Liver (tissue), 3 donors: Measurements from ENCODE around the gene TECR.

ENCODE experiments used
- CTCF ChIP-seq: fragments of 150-350 bp; IDR thresholded peaks from 2 replicates; pipeline ENCODE4 v1.5.1; 2017; ENCODE audit warnings: improper control_type of control experiment, low read depth, low read length; ENCODE audit not compliant: missing input control
- FOXA1 ChIP-seq: IDR thresholded peaks from 2 replicates; pipeline ENCODE4 v1.6.1; 2016; ENCODE audit warnings: antibody characterized with exemption
- JUND ChIP-seq, 2 donors: IDR thresholded peaks; 2 replicates each; pipeline ENCODE4 v1.6.1; 2016; ENCODE audit warnings: antibody characterized with exemption in 2 of 2
- YY1 ChIP-seq: IDR thresholded peaks from 2 replicates; pipeline ENCODE4 v1.6.1; 2016; ENCODE audit warnings: antibody characterized with exemption, mild to moderate bottlenecking
- donor health status: healthy.
- donor health status: healthy.

GRCh38 chr19:14545716-14546082 is 16.3 kb downstream of the TECR start:
- TF ChIP-seq FOXA1 (no peak), YY1 (no peak), JUND (IDR thresholded peaks at IDR 0.05) (no peak), CTCF (no peak)
